NT2/D1 (cell line): Measurements from ENCODE around the gene CD79A.

Experiments used
- DNase-seq: peaks from one replicate; pipeline ENCODE4 v3.0.0-alpha.2; 2011; ENCODE audit warnings: low read depth, low spot score
- H3K27me3 ChIP-seq: 2 replicates; pipeline ENCODE4 v1.6.0; 2011; ENCODE audit warnings: mild to moderate bottlenecking; ENCODE audit not compliant: insufficient read length, insufficient read depth
- H3K36me3 ChIP-seq: 2 replicates; pipeline ENCODE4 v1.6.1; 2011; ENCODE audit warnings: mild to moderate bottlenecking, low read length, mixed read lengths; ENCODE audit not compliant: insufficient read depth, insufficient read length
- H3K4me1 ChIP-seq: 2 replicates; pipeline ENCODE4 v1.5.1; 2011; ENCODE audit not compliant: insufficient read depth, insufficient read length
- H3K4me3 ChIP-seq: 2 replicates; pipeline ENCODE4 v1.5.1; 2011; ENCODE audit warnings: low read depth; ENCODE audit not compliant: insufficient read length
- H3K9ac ChIP-seq: 2 replicates; pipeline ENCODE4 v1.6.0; 2011; ENCODE audit warnings: low read depth; ENCODE audit not compliant: insufficient read length
- H3K9me3 ChIP-seq: 2 replicates; pipeline ENCODE4 v1.5.1; 2011; ENCODE audit warnings: mild to moderate bottlenecking, low read length; ENCODE audit not compliant: insufficient read depth
- SUZ12 ChIP-seq: IDR thresholded peaks from 2 replicates; pipeline ENCODE4 v1.6.1; 2011; ENCODE audit not compliant: insufficient read length, insufficient read depth; ENCODE audit errors: extremely low read depth
- YY1 ChIP-seq: IDR thresholded peaks from 2 replicates; pipeline ENCODE4 v1.6.1; 2011; ENCODE audit not compliant: insufficient read length, insufficient read depth
- ZNF274 ChIP-seq: IDR thresholded peaks from 2 replicates; pipeline ENCODE4 v1.6.1; 2011; ENCODE audit warnings: mild to moderate bottlenecking, low read depth, low read length

The CD79A gene

DNA sequence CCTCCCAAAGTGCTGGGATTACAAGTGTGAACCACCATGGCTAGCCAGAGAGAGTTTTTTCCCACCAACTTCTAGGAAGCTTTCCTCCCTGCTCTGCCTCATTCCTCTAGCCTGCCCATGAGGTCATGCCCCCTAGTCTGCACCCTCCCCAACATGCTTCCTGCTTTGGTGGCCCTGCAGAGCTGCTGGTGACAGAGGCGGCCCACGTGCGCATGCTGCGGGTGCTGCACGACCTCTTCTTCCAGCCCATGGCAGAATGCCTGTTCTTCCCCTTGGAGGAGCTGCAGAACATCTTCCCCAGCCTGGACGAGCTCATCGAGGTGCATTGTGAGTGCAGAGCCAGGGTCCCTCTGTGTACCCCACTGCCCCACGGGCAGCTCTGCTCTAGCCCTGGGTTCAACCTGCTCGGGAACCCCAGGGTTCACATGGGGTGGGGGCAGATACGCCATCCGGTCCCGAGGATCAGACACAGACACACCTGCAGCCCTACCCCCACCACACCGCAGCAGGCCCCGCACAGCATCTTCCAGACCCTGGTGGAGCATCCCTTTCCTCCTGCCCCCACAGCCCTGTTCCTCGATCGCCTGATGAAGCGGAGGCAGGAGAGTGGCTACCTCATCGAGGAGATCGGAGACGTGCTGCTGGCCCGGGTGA, 24.8 kb downstream of the CD79A start:
- H3K9me3 ChIP-seq: no peaks in the 10 kb centered on the region
- H3K4me1 ChIP-seq: peaks cover 7% of the 10 kb centered on the region
- TF ChIP-seq YY1 (no peak), SUZ12 (no peak), ZNF274 (no peak)
- H3K36me3 ChIP-seq: peaks cover 58% of the 10 kb centered on the region
- H3K4me3 ChIP-seq: no peak overlapping the region
- no peak for DNase-seq
- H3K27me3 ChIP-seq: no peaks in the 10 kb centered on the region
- no peak overlapping the region for H3K9ac ChIP-seq

GRCh38 chr19:41902594-41902993, 25.5 kb downstream of the CD79A start:
- H3K27me3 ChIP-seq: no peaks in the 10 kb centered on the region
- no peak for DNase-seq
- H3K36me3 ChIP-seq: peaks cover 62% of the 10 kb centered on the region
- H3K9me3 ChIP-seq: no peaks in the 10 kb centered on the region
- no peak overlapping the region for H3K4me3 ChIP-seq
- peaks cover 7% of the 10 kb centered on the region for H3K4me1 ChIP-seq
- TF ChIP-seq SUZ12 (no peak), YY1 (no peak), ZNF274 (no peak)
- no peak overlapping the region for H3K9ac ChIP-seq

DNA sequence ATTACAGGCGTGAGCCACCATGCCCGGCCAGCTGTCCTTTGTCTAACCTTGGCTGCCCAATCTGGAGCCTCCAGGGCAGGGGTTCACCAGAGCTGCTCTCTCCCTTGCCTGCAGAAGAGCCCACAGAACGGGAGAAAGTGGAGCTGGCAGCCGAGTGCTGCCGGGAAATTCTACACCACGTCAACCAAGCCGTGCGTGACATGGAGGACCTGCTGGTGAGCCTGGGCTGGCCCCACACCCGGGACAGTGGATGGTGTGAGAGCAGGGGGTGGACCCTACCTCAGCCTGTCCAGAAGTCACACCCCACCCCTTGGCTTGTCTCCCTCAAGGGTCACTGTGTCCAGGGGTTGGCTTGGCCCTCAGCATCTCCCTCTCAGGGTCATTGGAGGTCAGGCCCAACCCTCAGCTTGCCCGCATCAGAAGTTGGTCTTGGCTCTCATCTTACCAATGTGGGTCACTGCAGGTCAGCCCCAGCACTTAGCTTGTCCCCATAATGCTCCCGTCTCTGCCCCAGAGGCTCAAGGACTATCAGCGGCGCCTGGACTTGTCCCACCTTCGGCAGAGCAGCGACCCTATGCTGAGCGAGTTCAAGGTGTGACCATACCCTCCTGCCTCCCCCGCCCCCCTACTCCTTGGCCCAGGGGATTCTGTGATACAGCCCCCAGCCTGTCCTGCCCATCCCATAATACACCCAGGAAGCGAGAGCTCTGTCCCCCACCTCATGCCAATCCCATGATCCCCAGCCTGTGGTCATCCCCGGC, 26.3 kb downstream of the CD79A start:
- H3K4me3 ChIP-seq: no peak overlapping the region
- peaks cover 58% of the 10 kb centered on the region for H3K36me3 ChIP-seq
- no peak for DNase-seq
- no peaks in the 10 kb centered on the region for H3K27me3 ChIP-seq
- no peaks in the 10 kb centered on the region for H3K9me3 ChIP-seq
- peaks cover 5% of the 10 kb centered on the region for H3K4me1 ChIP-seq
- no peak overlapping the region for H3K9ac ChIP-seq
- TF ChIP-seq YY1 (no peak), ZNF274 (no peak), SUZ12 (no peak)

- Histone ChIP-seq H3K4me1 (peaks cover 5% of the 10 kb centered on the region), H3K4me3 (no peak overlapping the region), H3K36me3 (peaks cover 55% of the 10 kb centered on the region), H3K9me3 (no peaks in the 10 kb centered on the region), H3K27me3 (no peaks in the 10 kb centered on the region), H3K9ac (no peak overlapping the region)
- TF ChIP-seq ZNF274: no peak
- TF ChIP-seq YY1: no peak
- TF ChIP-seq SUZ12: no peak
- DNase-seq: no peak
Observed at GRCh38 chr19:41904118-41904870, 27.2 kb downstream of the CD79A start.

DNA sequence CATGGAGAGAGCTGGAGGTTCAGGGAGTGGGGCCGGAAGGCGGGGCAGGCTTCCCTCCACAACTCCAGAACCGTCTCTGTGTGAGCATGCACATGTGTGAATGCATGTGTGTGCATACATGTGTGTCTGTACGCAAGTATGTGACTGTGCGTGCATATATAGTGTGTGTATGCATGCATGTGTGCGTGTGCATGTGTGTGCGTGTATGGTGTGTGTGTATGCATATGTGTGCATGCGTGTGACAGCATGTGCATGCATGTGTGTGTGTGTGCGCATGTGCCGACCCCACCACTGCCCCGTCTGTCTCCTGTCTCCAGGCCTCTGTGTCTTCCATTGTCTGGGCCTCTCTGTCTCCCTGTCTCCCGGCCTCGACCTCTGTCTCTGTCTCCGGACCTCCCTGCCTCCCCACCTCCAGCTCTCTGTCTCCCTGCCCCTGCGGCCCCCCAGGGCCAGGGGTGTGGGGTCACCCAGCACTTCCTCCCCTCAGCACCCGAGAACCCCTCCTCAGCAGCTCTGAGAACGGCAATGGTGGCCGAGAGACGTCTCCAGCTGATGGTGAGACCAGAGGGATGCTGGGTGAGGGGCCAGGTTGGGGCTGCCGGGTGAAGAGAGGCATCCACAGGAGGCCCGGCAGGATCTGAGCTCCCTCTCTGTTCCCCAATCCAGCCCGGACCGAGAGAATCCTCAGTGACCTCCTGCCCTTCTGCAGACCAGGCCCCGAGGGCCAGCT, 28.4 kb downstream of the CD79A start:
- Histone ChIP-seq H3K9me3 (no peaks in the 10 kb centered on the region), H3K9ac (no peak overlapping the region), H3K27me3 (peaks cover 6% of the 10 kb centered on the region), H3K36me3 (peaks cover 50% of the 10 kb centered on the region), H3K4me3 (no peak overlapping the region), H3K4me1 (peaks cover 5% of the 10 kb centered on the region)
- no peak for DNase-seq
- TF ChIP-seq ZNF274: no peak
- no peak for TF ChIP-seq YY1
- no peak for TF ChIP-seq SUZ12

DNA sequence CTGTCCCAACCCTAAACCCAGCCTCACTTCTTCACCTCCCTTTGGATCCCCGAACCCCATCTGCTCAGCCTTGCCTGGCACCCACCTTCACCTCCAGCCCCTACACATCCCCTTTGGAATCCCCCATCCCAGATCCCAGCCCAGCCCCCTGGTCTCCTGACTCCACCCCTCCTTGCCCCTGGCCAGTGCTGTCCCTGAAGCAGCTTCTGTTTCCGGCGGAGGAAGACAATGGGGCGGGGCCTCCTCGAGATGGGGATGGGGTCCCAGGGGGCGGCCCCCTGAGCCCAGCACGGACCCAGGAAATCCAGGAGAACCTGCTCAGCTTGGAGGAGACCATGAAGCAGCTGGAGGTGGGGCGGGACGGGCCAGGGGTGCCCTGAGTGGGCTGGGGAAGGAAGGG, 29.2 kb downstream of the CD79A start:
- Histone ChIP-seq H3K9ac (no peak overlapping the region), H3K9me3 (no peaks in the 10 kb centered on the region), H3K36me3 (peaks cover 49% of the 10 kb centered on the region), H3K4me3 (no peak overlapping the region), H3K27me3 (peaks cover 14% of the 10 kb centered on the region), H3K4me1 (peaks cover 5% of the 10 kb centered on the region)
- TF ChIP-seq ZNF274: no peak
- DNase-seq: no peak
